HL-60/S4 treated with phorbol 12-myristate 13-acetate at 8.2 ng/mL for 4 days and 3 days (cell line): Measurements from ENCODE around the gene RAI14.

Source experiments
- in situ Hi-C: fragments of 300-500 bp; cut with MboI; formaldehyde crosslinking; loops from 2 replicates; pipeline ENCODE4 v1.15.0; 2022; ENCODE audit warnings: low sequenced_read_pairs

The RAI14 gene

GRCh38 chr5:34844106-34844505 is 188.0 kb downstream of the RAI14 start:
- in situ Hi-C loops, result no loop called here

DNA sequence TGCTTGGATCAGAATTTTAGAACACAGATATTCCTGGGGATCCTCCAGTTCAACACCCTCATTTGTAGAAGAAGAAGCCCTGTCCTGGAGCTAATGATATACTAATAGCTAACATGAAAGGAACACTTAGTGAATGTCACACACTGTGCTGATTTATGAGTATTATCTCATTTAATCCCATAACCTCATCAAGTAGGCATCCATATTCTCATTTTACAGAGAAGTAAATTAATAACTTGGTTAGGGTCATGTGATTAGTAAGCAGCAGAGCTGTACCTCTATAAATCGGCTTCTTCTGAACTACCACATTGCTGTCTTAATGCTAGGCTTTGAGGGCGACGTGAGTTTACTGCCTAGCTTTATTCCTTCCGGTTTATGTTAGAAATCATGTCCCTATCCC is 188.9 kb downstream of the RAI14 start:
- in situ Hi-C loops, result no loop called here

DNA sequence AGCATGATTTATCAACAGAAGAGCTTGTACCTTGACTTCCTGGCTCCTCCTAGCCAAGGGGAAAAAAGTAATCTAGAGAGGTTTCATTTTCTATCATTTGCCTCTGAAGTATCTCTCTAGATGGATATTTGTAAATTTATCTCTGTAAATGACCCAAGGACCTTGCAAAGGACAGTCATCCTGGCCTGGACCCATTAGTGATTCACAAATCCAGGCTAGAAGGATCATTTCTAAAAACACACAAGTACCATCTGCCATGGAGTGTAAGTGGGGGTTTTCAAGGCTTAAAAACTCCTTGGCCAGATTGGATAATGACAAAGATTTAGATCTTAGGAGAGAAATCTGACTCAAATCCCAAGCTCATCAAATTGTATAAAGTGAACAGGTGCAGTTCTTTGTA is 190.9 kb downstream of the RAI14 start:
- in situ Hi-C loops, result no loop called here

DNA sequence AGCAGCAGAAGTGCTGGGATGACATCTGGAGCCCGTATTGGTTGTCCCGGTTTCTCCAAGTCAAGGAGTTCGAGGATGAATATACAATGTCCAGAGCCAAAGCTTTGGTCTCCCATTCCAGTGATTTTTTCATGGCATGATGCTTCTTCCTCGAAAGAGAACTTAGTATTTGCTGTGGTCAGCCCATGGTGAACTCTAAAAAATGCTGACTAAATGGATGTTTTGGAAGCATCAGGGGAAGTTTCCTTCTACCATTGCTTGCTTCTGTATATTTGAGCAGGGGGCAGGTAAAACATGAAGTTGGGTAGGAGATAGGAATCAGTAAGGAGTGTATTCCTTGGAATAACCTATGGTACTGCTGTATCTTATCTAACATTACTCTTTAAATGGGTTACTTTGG is 191.4 kb downstream of the RAI14 start:
- in situ Hi-C loops, result no loop called here

DNA sequence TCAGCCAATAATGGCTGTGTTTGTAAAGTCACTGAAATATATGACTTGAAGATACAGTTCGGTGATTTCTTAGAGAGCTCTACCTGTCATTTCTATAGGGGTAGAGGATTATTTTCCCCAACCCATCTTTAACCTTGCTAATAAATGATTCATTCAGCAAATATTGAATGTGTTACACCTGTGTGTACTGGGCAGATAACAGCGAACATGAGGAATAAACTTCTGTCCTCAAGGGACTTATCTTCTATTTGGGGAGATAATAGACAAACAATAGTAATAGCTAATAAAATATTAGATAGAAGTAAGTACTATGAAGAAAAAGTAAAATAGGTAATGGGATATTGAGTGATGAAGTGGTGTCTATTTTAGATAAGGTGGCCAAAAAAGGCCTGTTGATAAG is 192.1 kb downstream of the RAI14 start:
- in situ Hi-C loops, result no loop called here

DNA sequence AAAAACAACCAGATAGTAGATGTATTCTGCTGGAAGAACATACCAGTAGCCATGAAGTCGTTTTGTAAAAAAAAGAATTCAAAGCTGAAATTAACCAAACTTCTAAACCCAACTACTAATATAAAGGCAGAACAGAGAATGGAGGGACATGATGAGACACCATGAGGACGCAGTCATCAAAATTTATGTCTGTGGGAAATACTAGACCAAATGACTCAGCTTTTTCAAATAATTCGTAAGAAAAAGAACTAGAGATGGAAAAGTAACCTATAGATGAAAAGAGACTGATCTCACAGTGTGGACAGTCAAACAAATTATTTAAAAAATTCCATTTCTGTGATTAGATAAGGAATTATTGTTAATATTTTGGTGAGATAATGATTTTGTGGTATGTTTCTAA is 193.1 kb downstream of the RAI14 start:
- in situ Hi-C loops, result no loop called here

GRCh38 chr5:34854459-34855174 is 198.5 kb downstream of the RAI14 start:
- in situ Hi-C loops, result no loop called here

GRCh38 chr5:34857161-34857560 is 201.0 kb downstream of the RAI14 start:
- in situ Hi-C loops, result no loop called here

GRCh38 chr5:34857894-34858293 is 201.8 kb downstream of the RAI14 start:
- in situ Hi-C loops, result no loop called here

- in situ Hi-C loops, result no loop called here
Observed at GRCh38 chr5:34858790-34859189, 202.7 kb downstream of the RAI14 start.

DNA sequence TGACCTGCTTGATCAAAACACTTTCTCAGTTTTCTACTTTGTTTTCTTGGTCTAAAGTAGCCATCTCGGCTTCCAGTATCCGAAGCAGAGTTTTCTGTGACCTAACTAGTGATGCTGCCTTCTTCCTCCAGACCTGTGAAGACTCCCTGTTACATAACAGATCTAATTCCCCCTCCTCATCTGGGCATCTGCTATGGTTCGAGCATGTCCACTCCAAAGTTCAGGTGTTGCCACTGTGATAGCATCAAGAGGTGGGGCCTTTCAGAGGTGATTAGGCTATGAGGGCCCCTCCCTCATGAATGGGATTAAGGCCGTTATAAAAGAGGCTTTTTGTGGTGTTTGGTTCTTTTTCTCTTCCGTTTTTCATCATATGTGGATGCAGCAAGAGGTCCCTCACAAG is 203.1 kb downstream of the RAI14 start:
- in situ Hi-C loops, result no loop called here

GRCh38 chr5:34863946-34864345 is 207.8 kb downstream of the RAI14 start:
- in situ Hi-C loops, result no loop called here

DNA sequence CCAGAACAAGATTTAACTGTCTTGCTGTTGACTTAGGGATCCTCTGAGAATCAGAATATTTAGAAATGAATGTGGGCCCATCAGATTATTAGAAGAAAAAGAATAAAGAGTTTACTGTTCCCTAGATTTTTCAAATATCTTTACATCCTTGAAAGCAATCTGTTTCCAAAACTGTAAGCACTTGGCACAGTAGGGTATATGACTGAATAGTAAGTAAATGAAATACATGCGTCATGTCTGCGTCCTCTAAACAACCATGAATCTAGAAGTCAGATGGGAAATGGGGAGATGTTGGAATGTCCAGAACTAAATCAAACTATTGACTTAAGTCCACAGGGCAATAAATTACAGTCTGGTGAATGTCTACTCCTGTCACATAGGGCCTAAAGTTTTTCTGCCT is 209.0 kb downstream of the RAI14 start:
- in situ Hi-C loops, result no loop called here

- in situ Hi-C loops, result no loop called here
Observed at GRCh38 chr5:34866989-34867471, 210.9 kb downstream of the RAI14 start.

DNA sequence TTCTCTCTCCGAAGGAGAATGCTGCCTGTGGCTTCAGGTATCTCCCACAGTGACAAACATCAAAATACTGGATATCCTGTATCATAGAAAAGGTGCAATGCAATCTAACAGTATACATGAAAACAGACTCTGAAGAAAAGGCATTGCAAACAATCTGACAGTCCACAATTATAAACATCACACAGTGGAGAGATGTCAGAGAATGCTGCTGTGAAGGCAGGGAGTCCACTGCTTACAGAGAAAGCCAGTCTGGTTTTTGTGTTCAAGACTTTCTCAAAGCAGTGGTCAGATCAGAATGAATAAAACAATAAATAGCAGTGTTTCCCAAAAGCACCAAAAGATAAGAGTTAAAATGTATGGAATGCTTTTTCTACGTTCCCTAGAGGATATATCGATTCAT is 211.5 kb downstream of the RAI14 start:
- in situ Hi-C loops, result no loop called here

DNA sequence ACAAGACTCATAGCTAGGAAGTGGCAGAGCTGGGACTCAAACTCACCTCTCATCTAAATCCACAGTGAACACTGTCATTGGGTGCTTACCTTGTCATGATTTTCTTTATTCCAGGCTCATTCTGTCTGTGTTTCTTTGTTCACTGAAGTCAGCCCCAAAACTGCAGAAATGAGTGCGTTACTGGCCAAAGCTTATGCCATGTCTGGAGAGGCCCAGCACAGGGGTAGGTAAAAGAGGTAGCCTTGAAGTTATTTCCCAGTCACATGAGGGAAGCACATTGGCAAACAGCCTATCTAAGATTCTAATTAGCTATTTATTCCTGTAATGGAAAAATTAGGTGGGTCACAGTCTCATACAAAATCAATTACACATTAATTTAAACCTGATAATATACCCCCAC is 212.7 kb downstream of the RAI14 start:
- in situ Hi-C loops, result no loop called here

DNA sequence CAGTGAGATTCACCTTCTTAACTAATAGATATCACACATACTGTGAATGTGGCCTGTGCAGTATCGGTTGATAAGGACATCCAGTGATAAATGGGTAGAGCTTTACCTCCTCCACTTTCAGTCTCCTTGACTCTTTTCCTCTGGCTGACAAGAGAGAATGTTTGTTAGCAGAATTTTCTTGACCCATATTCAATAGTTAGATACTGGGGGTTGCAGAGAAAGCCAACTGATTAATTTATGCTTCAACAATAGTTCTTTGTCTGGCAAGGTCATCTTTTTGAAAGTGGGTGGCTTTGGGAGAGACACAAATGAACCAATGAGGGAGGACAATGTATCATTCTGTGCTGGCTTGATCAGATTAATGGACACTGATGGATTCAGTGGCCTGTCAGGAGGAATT is 213.1 kb downstream of the RAI14 start:
- in situ Hi-C loops, result no loop called here

- in situ Hi-C loops, result no loop called here
Observed at GRCh38 chr5:34870382-34870781, 214.3 kb downstream of the RAI14 start.

GRCh38 chr5:34876275-34876674 is 220.1 kb downstream of the RAI14 start:
- in situ Hi-C loops, result loop anchor here (25.0 kb wide), 1 partner anchor 389 kb away; no protein-coding TSS in a partner anchor

GRCh38 chr5:34881246-34881645 is 225.1 kb downstream of the RAI14 start:
- in situ Hi-C loops, result loop anchor here (25.0 kb wide), 1 partner anchor 394 kb away; no protein-coding TSS in a partner anchor
